ENCODE measurements around the gene AZIN2.
A peak's percentile ranks its signal among the peaks of the same experiment; 100 is the strongest.

AZIN2 gene

DNA sequence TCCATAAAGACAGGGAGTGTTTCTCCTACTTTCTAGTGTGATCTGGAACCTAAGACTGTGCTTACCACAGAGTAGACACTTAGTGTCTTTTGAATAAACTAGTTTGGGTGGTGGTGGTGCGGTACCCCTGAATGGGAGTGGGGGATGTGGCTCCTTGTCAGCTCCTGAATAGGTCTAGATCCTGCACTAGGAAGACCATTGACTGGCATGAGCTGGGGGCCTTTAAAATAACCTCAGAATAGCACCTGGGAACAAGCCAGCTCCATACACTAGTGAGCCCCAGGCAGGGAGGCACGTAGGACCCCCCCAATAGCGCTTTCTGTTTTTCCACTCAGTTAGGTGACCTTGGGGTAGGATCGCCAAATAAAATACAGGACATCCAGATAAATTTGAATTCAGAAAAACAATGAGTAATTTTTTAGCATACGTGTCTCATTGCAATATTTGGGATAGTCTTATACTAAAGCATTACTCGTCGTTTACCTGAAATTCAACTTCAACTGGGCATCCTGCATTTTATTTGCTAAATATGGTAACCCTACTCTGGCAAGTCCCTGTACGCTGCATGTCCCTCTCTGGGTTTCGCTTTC, 45.6 kb downstream of the AZIN2 start:
- Histone ChIP-seq H3K27me3 (ENCODE audit: insufficient read depth, poor library complexity, severe bottlenecking) (no peaks in the 10 kb centered on the region), H3K36me3 (ENCODE audit: low read depth) (peaks cover 4% of the 10 kb centered on the region), H3K27ac (ENCODE audit: poor library complexity, severe bottlenecking) (peak overlapping the region; percentile 41), H3K4me1 (ENCODE audit: insufficient read depth, poor library complexity, severe bottlenecking) (peaks cover 7% of the 10 kb centered on the region), H3K4me3 (ENCODE audit: severe bottlenecking) (peak overlapping the region; percentile 75), H3K9me3 (ENCODE audit: severe bottlenecking) (no peaks in the 10 kb centered on the region)
- no peak for DNase-seq (ENCODE audit: low spot score)
- no peak for TF ChIP-seq CTCF (IDR thresholded peaks at IDR 0.05; ENCODE audit: poor library complexity, severe bottlenecking)
- no peak for ATAC-seq (ENCODE audit: low read depth)

- peak overlapping the region; percentile 75 for H3K4me3 ChIP-seq (ENCODE audit: severe bottlenecking)
- peak overlapping the region; percentile 41 for H3K27ac ChIP-seq (ENCODE audit: poor library complexity, severe bottlenecking)
- TF ChIP-seq CTCF (IDR thresholded peaks at IDR 0.05; ENCODE audit: poor library complexity, severe bottlenecking) = peak; percentile 98
- ATAC-seq (ENCODE audit: low read depth) = peak; percentile 97
- no peaks in the 10 kb centered on the region for H3K27me3 ChIP-seq (ENCODE audit: insufficient read depth, poor library complexity, severe bottlenecking)
- H3K9me3 ChIP-seq (ENCODE audit: severe bottlenecking) = no peaks in the 10 kb centered on the region
- peaks cover 4% of the 10 kb centered on the region for H3K36me3 ChIP-seq (ENCODE audit: low read depth)
- H3K4me1 ChIP-seq (ENCODE audit: insufficient read depth, poor library complexity, severe bottlenecking) = peaks cover 7% of the 10 kb centered on the region
- peak; percentile 97 for DNase-seq (ENCODE audit: low spot score)
Observed at GRCh38 chr1:33127001-33127823, 46.3 kb downstream of the AZIN2 start.

DNA sequence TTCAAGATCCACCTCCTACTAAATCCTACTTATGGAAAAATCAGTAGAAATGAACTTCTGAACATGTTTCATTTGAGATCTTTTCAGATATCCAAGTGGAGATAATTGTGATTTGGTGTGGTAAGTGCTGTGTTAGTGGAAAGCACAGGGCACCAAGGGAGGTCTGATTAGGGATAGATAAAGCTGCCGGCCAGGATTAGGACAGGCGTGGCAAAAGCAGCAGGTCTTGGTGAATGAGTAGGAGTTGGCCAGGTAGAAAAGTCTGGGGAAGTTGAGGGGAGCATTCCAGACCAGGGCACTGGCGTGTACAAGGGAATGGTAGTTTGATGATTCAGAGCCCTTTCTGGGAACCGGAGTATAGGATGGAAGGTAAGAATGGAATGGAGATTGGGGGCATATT, 47.8 kb downstream of the AZIN2 start:
- DNase-seq (ENCODE audit: low spot score) (no peak), ATAC-seq (ENCODE audit: low read depth) (no peak)
- Histone ChIP-seq H3K4me3 (ENCODE audit: severe bottlenecking) (no peak overlapping the region), H3K9me3 (ENCODE audit: severe bottlenecking) (no peaks in the 10 kb centered on the region), H3K4me1 (ENCODE audit: insufficient read depth, poor library complexity, severe bottlenecking) (peaks cover 7% of the 10 kb centered on the region), H3K27ac (ENCODE audit: poor library complexity, severe bottlenecking) (no peak overlapping the region), H3K36me3 (ENCODE audit: low read depth) (peaks cover 4% of the 10 kb centered on the region), H3K27me3 (ENCODE audit: insufficient read depth, poor library complexity, severe bottlenecking) (no peaks in the 10 kb centered on the region)
- no peak for TF ChIP-seq CTCF (IDR thresholded peaks at IDR 0.05; ENCODE audit: poor library complexity, severe bottlenecking)

DNA sequence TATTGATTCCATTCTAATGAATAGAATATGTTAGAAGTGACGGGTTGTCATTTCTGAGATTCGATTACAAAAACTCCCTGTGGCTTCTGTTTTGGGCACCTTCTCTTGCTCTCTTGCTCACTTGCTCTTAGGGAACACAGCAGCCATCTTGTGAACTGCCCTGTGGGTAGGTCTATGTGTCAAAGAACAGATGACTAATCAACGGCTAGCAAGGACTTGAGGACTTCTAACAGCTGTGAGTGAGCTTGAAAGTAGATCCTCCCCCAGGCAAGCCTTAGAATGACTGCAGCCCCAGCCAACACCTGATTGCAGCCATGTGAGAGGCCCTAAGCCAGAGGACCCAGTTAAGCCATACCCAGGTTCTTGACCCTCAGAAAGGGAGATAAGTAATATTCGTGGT, 49.3 kb downstream of the AZIN2 start:
- H3K4me1 ChIP-seq (ENCODE audit: insufficient read depth, poor library complexity, severe bottlenecking) = peaks cover 7% of the 10 kb centered on the region
- no peaks in the 10 kb centered on the region for H3K36me3 ChIP-seq (ENCODE audit: low read depth)
- no peak overlapping the region for H3K4me3 ChIP-seq (ENCODE audit: severe bottlenecking)
- DNase-seq (ENCODE audit: low spot score) (no peak), ATAC-seq (ENCODE audit: low read depth) (no peak)
- H3K27me3 ChIP-seq (ENCODE audit: insufficient read depth, poor library complexity, severe bottlenecking) = no peaks in the 10 kb centered on the region
- H3K9me3 ChIP-seq (ENCODE audit: severe bottlenecking) = no peaks in the 10 kb centered on the region
- no peak overlapping the region for H3K27ac ChIP-seq (ENCODE audit: poor library complexity, severe bottlenecking)
- no peak for TF ChIP-seq CTCF (IDR thresholded peaks at IDR 0.05; ENCODE audit: poor library complexity, severe bottlenecking)

DNA sequence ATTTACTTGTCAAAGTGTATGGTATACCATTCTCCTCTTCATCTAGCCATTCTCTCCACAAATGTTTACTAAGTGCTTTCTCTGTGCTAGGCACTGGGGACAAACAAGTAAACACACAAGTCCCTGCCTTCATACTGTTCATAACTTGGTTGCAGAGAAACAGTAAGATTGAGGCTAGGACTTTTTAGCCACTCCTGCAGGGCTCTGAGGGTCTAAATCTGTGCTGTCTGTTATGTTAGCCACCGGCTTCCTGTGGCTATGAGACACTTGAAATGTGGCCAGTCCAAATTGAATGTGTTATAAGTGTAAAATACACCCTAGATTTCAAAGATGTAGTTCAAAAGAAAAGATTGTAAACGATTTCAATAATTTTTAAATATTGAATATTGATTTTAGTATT, 50.2 kb downstream of the AZIN2 start:
- Histone ChIP-seq H3K4me1 (ENCODE audit: insufficient read depth, poor library complexity, severe bottlenecking) (peaks cover 7% of the 10 kb centered on the region), H3K27me3 (ENCODE audit: insufficient read depth, poor library complexity, severe bottlenecking) (no peaks in the 10 kb centered on the region), H3K27ac (ENCODE audit: poor library complexity, severe bottlenecking) (no peak overlapping the region), H3K4me3 (ENCODE audit: severe bottlenecking) (no peak overlapping the region), H3K36me3 (ENCODE audit: low read depth) (no peaks in the 10 kb centered on the region), H3K9me3 (ENCODE audit: severe bottlenecking) (no peaks in the 10 kb centered on the region)
- no peak for ATAC-seq (ENCODE audit: low read depth)
- no peak for DNase-seq (ENCODE audit: low spot score)
- TF ChIP-seq CTCF (IDR thresholded peaks at IDR 0.05; ENCODE audit: poor library complexity, severe bottlenecking) = no peak

Data from RWPE2 (cell line).